ENCODE measurements around the gene RGL3.
"Not testable (repeated sequence)": the region's sequence is repeated elsewhere in the genome, so short reads cannot be mapped to it uniquely, and the experiment has no call there.

Gene RGL3

GRCh38 chr19:11356676-11357550, 62.2 kb downstream of the RGL3 start:
- DNase-seq = no peak

- no peak for DNase-seq
These were observed 63.1 kb downstream of the RGL3 start for GRCh38 chr19:11356074-11356397.

GRCh38 chr19:11355160-11356073, 63.7 kb downstream of the RGL3 start, which contains the start of gene PLPPR2:
TSS of gene PLPPR2 (plus strand) at chr19:11355432. CDS start at chr19:11357674, 2,242 bp downstream.
- peak; percentile 73 to 87 (median 77) for DNase-seq

GRCh38 chr19:11354102-11354501, 65.0 kb downstream of the RGL3 start:
- not testable (repeated sequence) for DNase-seq

- DNase-seq = no peak
These were observed 69.9 kb downstream of the RGL3 start for GRCh38 chr19:11349171-11349570.

- DNase-seq = no peak
These were observed 71.5 kb downstream of the RGL3 start for GRCh38 chr19:11347546-11348039.

GRCh38 chr19:11346104-11346940, 72.8 kb downstream of the RGL3 start, which contains the start of the genes CCDC159 and TMEM205:
TSS of gene CCDC159 (plus strand) at chr19:11346519. CDS start at chr19:11346607, 88 bp downstream.
TSS of gene TMEM205 (minus strand) at chr19:11346268. CDS start at chr19:11345619, 649 bp downstream.
- DNase-seq = peak; percentile 90 to 99 (median 98)

GRCh38 chr19:11345122-11345803, 73.9 kb downstream of the RGL3 start:
- DNase-seq = no peak

Data from T-helper 2 cell (primary cell).